Endodermal cell (in vitro differentiated cells): ENCODE measurements around the gene ALDOA. TPM values are rescaled to one million over a fixed set of nuclear protein-coding genes. Genes with fewer than 3 reads are reported as not detected.
"Not testable (repeated sequence)": the region's sequence is repeated elsewhere in the genome, so short reads cannot be mapped to it uniquely, and the experiment has no call there.

Experiments
- DNase-seq: peaks from one replicate; pipeline ENCODE4 v3.0.0-alpha.2; 2017
- H3K27ac ChIP-seq: 2 replicates; pipeline ENCODE4 v1.5.1; 2013; ENCODE audit warnings: mild to moderate bottlenecking, low read depth, low read length, moderate library complexity
- H3K27me3 ChIP-seq: 2 replicates; pipeline ENCODE4 v1.6.1; 2013; ENCODE audit warnings: mild to moderate bottlenecking, low read length, moderate library complexity; ENCODE audit not compliant: insufficient read depth, control insufficient read depth, poor library complexity, severe bottlenecking
- H3K36me3 ChIP-seq: 2 replicates; pipeline ENCODE4 v1.7.0; 2013; ENCODE audit warnings: mild to moderate bottlenecking, low read length, moderate library complexity; ENCODE audit not compliant: control insufficient read depth, insufficient read depth
- H3K4me1 ChIP-seq: one replicate; pipeline ENCODE4 v1.7.0; 2013; ENCODE audit warnings: low read length; ENCODE audit not compliant: control insufficient read depth, insufficient read depth
- H3K4me3 ChIP-seq: 2 replicates; pipeline ENCODE4 v1.5.1; 2013; ENCODE audit warnings: mild to moderate bottlenecking, low read length, moderate library complexity
- H3K9ac ChIP-seq: 2 replicates; pipeline ENCODE4 v1.6.1; 2013; ENCODE audit warnings: mild to moderate bottlenecking, low read length, moderate library complexity; ENCODE audit not compliant: poor library complexity, severe bottlenecking; ENCODE audit errors: extremely low read depth
- H3K9me3 ChIP-seq: 2 replicates; pipeline ENCODE4 v1.6.1; 2013; ENCODE audit warnings: mild to moderate bottlenecking, low read length, moderate library complexity; ENCODE audit not compliant: control insufficient read depth
- H3K27ac Mint-ChIP-seq: 2 replicates; pipeline ENCODE4 v1.8.0; 2020; ENCODE audit warnings: mixed read lengths
- H3K27me3 Mint-ChIP-seq: 2 replicates; pipeline ENCODE4 v1.8.0; 2021; ENCODE audit warnings: mild to moderate bottlenecking, mixed read lengths; ENCODE audit not compliant: insufficient read depth
- H3K36me3 Mint-ChIP-seq: 2 replicates; pipeline ENCODE4 v1.8.0; 2020; ENCODE audit warnings: low read depth, mixed read lengths
- H3K4me1 Mint-ChIP-seq: 2 replicates; pipeline ENCODE4 v1.8.0; 2020; ENCODE audit warnings: mixed read lengths
- H3K4me3 Mint-ChIP-seq: 2 replicates; pipeline ENCODE4 v1.8.0; 2020; ENCODE audit warnings: mild to moderate bottlenecking, moderate library complexity, mixed read lengths
- H3K9me3 Mint-ChIP-seq: 2 replicates; pipeline ENCODE4 v1.8.0; 2020; ENCODE audit warnings: mild to moderate bottlenecking, mixed read lengths
- WGBS, 2 experiments: methylation state at CpG; one replicate each; pipeline versions ENCODE4 v1.1.5 to v1.1.7; 2013; ENCODE audit warnings: missing lambda C conversion rate in 2 of 2, mixed read lengths in 1 of 2; ENCODE audit not compliant: insufficient coverage in 1 of 2, insufficient read length in 1 of 2; 5-methylcytosine and 5-hydroxymethylcytosine counted together
- total RNA-seq, 2 donors: library from RNA; stranded (reverse); fragmentation: NEBNext Ultra II Directional in 1 of 2; extraction: Animal tissue kit (Norgen Biotek cat#: 25700) in 1 of 2; gene quantifications; 2 replicates in 1 of 2; 3 replicates in 1 of 2; pipeline ENCODE4 v1.2.1, GENCODE V29; 2021
- TF ChIP-seq, protein P1 (sequence below): fragments of 200-600 bp; sonication (generic); conservative IDR thresholded peaks from 2 replicates; pipeline ENCODE4 v1.5.0; 2021; ENCODE audit warnings: antibody characterized with exemption, mild to moderate bottlenecking

ALDOA gene
- total RNA-seq, 2 donors from 2014 or later = 645 to 652 TPM

- DNase-seq = no peak
- Mint-ChIP-seq H3K27me3 (no peaks in the 10 kb centered on the region), H3K27ac (no peak overlapping the region), H3K36me3 (peaks cover 34% of the 10 kb centered on the region), H3K4me3 (no peak overlapping the region), H3K9me3 (no peaks in the 10 kb centered on the region), H3K4me1 (no peaks in the 10 kb centered on the region)
- TF ChIP-seq, protein P1, sequence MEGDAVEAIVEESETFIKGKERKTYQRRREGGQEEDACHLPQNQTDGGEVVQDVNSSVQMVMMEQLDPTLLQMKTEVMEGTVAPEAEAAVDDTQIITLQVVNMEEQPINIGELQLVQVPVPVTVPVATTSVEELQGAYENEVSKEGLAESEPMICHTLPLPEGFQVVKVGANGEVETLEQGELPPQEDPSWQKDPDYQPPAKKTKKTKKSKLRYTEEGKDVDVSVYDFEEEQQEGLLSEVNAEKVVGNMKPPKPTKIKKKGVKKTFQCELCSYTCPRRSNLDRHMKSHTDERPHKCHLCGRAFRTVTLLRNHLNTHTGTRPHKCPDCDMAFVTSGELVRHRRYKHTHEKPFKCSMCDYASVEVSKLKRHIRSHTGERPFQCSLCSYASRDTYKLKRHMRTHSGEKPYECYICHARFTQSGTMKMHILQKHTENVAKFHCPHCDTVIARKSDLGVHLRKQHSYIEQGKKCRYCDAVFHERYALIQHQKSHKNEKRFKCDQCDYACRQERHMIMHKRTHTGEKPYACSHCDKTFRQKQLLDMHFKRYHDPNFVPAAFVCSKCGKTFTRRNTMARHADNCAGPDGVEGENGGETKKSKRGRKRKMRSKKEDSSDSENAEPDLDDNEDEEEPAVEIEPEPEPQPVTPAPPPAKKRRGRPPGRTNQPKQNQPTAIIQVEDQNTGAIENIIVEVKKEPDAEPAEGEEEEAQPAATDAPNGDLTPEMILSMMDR = no peak
- WGBS, 2 experiments = 84 to 95% methylated on average over 4 to 9 of the region's 11 CpGs
- Histone ChIP-seq H3K27ac (no peak overlapping the region), H3K27me3 (no peaks in the 10 kb centered on the region), H3K4me3 (no peak overlapping the region), H3K36me3 (peaks cover 2% of the 10 kb centered on the region), H3K4me1 (no peaks in the 10 kb centered on the region), H3K9ac (no peak overlapping the region), H3K9me3 (no peaks in the 10 kb centered on the region)
Observed at GRCh38 chr16:30114411-30114810, 48.9 kb downstream of the ALDOA start.

GRCh38 chr16:30114833-30115232 lies 49.3 kb downstream of the ALDOA start:
- not testable (repeated sequence) for H3K9ac ChIP-seq, H3K9me3 Mint-ChIP-seq, DNase-seq, H3K27ac ChIP-seq, H3K27me3 ChIP-seq, H3K4me3 Mint-ChIP-seq, H3K4me1 Mint-ChIP-seq, H3K4me1 ChIP-seq, H3K9me3 ChIP-seq, H3K36me3 ChIP-seq, H3K27ac Mint-ChIP-seq, H3K4me3 ChIP-seq, H3K27me3 Mint-ChIP-seq
- WGBS, 2 experiments = 91 to 100% methylated on average over 1 to 7 of the region's 7 CpGs
- H3K36me3 Mint-ChIP-seq = peaks cover 38% of the 10 kb centered on the region

- H3K4me3 Mint-ChIP-seq = no peak overlapping the region
- 97 to 100% methylated on average over 5 to 7 of the region's 7 CpGs for WGBS, 2 experiments
Observed at GRCh38 chr16:30115238-30115637, 49.7 kb downstream of the ALDOA start.

More at GRCh38 chr16:30115238-30115637, 49.7 kb downstream of the ALDOA start:
- H3K4me3 ChIP-seq = no peak overlapping the region
- peaks cover 5% of the 10 kb centered on the region for H3K36me3 ChIP-seq
- Mint-ChIP-seq H3K27me3 (no peaks in the 10 kb centered on the region), H3K9me3 (no peaks in the 10 kb centered on the region), H3K4me1 (no peaks in the 10 kb centered on the region), H3K27ac (no peak overlapping the region), H3K36me3 (peaks cover 38% of the 10 kb centered on the region)
- H3K9me3 ChIP-seq = no peaks in the 10 kb centered on the region
- no peak overlapping the region for H3K9ac ChIP-seq
- DNase-seq = no peak
- no peaks in the 10 kb centered on the region for H3K4me1 ChIP-seq
- TF ChIP-seq, protein P1 = no peak
- H3K27me3 ChIP-seq = no peaks in the 10 kb centered on the region
- no peak overlapping the region for H3K27ac ChIP-seq
